GM18868 (cell line): ENCODE results near the gene PFKL.
"Not testable (repeated sequence)": the region's sequence is repeated elsewhere in the genome, so short reads cannot be mapped to it uniquely, and the experiment has no call there.

Experiments
- ATAC-seq: cut with Tn5 transposase; IDR thresholded peaks from one replicate; pipeline ENCODE4 v1.9.1; 2021; ENCODE audit warnings: mild to moderate bottlenecking, moderate library complexity; ENCODE audit not compliant: unreplicated experiment

Gene PFKL

DNA sequence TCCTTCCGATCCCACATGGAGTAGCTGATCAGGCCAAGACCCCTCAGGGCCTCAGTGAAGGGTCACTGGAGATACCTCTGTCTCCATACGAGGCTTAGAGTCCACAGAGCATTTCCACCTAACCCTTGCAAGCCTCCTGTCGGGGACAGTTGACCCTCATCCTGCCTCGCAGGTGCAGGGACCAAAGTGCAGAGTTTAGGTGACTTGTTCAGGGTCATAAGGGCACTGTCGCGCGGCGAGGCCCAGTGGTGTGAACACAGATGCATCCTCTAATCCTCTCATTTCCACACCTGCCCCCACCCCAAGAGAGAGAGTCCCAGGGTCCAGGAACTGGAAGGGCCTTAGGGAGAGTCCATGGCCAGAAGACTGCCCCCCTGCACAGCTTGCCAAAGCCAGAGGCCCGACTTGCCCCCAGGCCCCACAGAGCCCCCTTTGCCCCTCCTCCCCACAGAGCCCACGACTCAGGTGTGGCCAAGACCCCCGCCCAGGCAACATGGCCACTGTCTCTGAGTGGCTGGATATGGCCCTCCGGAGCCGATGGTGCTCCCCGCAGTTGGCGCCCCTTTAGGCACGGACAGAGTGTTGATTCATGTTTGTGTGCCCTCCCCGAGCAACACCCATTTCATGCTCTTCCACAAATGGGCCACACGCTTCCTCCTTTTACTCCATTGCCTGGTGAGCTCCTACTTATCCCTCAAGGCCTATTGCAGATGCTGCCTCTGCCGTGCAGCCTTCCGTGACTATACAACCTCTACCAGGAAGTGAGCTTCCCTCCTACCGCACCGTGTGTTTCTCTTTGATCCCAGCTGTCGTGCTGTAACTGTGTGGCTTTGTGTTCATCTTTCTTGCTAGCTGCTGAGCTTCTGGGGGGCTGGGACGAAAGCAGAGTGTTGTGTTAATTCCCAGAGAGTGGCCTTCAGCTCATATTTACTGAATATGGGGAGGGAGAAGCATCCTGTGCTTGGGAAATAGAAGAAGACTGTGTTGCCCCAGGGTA, 55.2 kb downstream of the PFKL start:
- ATAC-seq: no peak

DNA sequence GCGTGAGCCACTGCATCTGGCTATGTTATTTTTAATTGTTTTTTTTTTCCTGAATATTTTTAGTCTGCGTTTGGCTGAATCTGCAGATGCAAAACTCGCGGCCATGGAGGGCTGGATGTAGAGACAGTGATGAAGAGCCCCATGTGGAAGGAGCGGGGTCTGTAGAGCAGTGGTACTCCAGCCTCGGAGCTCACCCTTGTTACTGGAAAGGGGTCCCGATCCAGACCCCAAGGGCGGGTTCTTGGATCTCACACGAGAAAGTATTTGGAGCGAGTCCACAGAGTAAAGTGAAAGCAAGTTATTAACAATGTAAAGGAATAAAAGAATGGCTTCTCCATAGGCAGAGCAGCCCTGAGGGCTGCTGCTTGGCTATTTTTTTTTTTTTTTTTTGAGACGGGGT, 56.3 kb downstream of the PFKL start:
- no peak for ATAC-seq

DNA sequence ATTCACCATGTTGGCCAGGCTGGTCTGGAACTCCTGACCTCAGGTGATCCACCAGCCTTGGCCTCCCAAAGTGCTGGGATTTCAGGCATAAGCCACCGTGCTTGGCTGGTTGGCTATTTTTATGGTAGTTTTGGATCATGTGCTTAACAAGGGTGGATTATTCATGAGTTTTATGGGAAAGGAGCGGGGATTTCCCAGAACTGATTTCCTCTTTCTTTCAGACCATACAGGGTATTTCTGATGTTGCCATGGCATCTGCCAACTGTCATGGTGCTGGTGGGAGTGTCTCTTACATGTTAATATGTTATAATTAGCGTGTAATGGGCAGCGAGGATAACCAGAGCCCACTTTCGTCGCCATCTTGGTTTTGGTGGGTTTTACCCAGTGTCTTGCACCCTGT, 56.8 kb downstream of the PFKL start:
- ATAC-seq: no peak

GRCh38 chr21:44357064-44357837, 57.4 kb downstream of the PFKL start:
- ATAC-seq: no peak

GRCh38 chr21:44359396-44359795, 59.5 kb downstream of the PFKL start:
- no peak for ATAC-seq

GRCh38 chr21:44360159-44360558, 60.3 kb downstream of the PFKL start:
- ATAC-seq: no peak

DNA sequence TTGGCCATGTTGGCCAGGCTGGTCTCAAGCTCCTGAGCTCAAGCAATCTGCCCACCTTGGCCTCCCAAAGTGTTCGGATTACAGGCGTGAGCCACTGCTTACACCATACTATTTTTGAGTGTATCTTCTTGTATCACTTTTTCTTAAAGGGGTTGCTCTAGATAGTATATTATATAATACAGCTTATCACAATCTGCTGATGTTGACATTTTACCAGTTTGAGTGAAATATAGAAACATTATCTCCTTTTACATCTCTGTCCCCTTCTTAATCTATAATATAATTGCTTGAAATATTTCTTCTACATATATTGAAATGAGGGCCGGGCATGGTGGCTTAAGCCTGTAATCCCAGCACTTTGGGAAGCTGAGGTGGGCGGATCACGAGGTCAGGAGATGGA, 62.0 kb downstream of the PFKL start:
- ATAC-seq: not testable (repeated sequence)

GRCh38 chr21:44363278-44363677, 63.4 kb downstream of the PFKL start:
- no peak for ATAC-seq

- ATAC-seq: no peak
Measured at GRCh38 chr21:44364151-44365053, 64.5 kb downstream of the PFKL start.

DNA sequence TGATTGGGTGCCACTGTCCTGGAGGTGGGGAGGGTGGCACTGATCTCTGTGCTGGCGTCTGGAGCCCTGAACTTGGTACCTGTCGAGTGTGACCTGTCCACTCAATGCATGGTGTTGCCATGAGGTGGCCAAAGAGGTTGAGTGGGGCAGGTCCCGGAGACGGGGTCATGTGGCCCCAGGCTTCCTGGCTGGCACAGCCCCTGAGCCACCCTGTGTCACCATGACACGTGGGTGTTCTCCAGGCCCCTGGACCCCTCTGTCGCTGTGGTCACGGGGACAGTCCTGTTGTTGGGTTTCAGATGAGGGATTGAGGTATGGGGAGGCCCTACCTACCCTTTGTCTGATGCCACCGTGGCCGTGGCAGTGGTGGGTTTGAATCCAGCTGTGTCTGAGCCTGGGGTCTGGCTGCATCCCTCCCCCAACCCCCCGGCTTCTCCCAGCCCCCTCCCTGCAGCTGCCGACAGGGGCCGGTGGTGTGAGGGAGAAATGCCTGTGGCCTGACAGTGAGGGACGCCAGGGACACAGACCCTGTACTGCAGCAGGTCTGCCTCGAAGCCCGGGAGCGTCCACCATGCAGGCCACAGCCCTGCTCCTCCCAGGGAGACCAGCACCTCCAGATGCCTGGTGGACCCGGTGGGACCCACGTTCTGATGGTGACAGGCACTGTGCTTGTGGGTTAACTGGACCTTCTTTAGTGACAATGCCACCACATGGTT, 65.6 kb downstream of the PFKL start:
- ATAC-seq: no peak

GRCh38 chr21:44365967-44366585, 66.2 kb downstream of the PFKL start:
- no peak for ATAC-seq

DNA sequence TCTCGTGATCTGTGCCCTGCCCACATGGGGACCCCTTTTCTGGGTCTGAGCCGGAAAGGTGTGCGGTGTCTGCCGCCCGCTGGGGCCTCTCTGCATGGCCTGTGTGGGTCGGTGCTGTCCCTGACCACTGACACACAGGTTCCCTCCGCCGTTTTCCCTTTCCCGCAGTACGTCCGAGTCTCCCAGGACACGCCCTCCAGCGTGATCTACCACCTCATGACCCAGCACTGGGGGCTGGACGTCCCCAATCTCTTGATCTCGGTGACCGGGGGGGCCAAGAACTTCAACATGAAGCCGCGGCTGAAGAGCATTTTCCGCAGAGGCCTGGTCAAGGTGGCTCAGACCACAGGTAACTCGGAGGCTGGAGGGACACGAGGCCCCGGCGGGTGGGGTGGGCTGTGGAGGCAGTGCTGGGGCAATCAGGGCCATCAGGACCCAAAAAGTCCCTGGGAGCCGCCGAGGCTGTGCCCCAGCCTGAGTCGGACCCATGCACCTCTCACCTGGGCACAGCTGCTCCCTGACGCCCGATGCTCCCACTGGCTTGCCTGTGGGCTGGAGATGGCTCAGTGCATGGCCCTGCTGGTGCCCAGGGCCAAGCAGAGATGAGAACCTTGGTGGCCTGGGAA, 66.8 kb downstream of the PFKL start:
- ATAC-seq: no peak

- no peak for ATAC-seq
Measured at GRCh38 chr21:44368711-44369446, 69.0 kb downstream of the PFKL start.

- no peak for ATAC-seq
Measured at GRCh38 chr21:44370027-44370735, 70.3 kb downstream of the PFKL start.

DNA sequence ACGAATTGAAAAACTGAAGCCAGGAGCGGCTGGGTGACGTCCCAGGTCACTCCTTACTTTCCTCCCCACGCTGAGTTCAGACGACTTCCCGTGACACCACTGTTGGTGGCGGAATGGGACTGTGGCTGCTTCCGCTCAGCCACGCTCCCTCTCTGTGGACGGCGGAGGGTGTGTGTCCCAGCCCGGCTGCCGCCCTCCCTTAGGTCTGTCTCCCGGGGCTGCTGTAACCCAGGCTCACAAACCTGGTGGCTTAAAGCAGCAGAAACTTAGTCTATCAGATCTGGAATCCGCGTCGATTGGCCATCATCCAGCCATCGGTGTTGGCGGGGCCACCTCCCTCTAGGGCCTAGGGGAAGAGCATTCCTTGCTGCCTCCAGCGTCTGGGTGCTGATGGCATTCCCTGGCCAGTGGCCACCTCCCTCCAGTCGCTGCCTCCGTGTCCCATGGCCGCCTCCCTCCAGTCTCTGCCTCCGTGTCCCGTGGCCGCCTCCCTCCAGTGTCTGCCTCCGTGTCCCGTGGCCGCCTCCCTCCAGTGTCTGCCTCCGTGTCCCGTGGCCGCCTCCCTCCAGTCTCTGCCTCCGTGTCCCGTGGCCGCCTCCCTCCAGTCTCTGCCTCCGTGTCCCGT, 71.0 kb downstream of the PFKL start:
- ATAC-seq: no peak

GRCh38 chr21:44371596-44371995, 71.7 kb downstream of the PFKL start:
- ATAC-seq: no peak

GRCh38 chr21:44372616-44373015, 72.8 kb downstream of the PFKL start:
- ATAC-seq: no peak
